Measurements from ENCODE around the gene LYSMD2. TPM values are rescaled to one million over a fixed set of nuclear protein-coding genes. Genes with fewer than 3 reads are reported as not detected.
A peak's percentile ranks its signal among the peaks of the same experiment; 100 is the strongest.

Gene LYSMD2
- total and polyA plus RNA-seq, 2 of the 8 experiments (the other 6 are each of a cell fraction or from before 2014, with no cell fraction given), result 2.2 to 2.7 TPM

GRCh38 chr15:51736069-51736468 lies 1.4 kb downstream of the LYSMD2 start:
- Histone ChIP-seq H2BK20ac (ENCODE audit: low read length) (no peak overlapping the region), H4K91ac (replicated peaks; ENCODE audit: insufficient read length, low read length) (no peak overlapping the region), H3K4ac (replicated peaks; ENCODE audit: insufficient read length, low read depth, low read length) (no peak overlapping the region), H3K79me2 (ENCODE audit: control insufficient read depth in 1 of 2, insufficient read depth in 2 of 2, low read length in 2 of 2) (no peaks in the 10 kb centered on the region), H2BK120ac (replicated peaks; ENCODE audit: low read depth, low read length) (no peak overlapping the region), H2BK12ac (ENCODE audit: low read depth, low read length) (no peak overlapping the region), H3K27me3 (replicated peaks in 1 of 4; ENCODE audit: control insufficient read depth in 3 of 4, extremely low read depth in 1 of 4, insufficient read depth in 3 of 4, low read length in 3 of 4) (peaks cover 6 to 32% (median 19%) of the 10 kb centered on the region in 4 experiments), H2AK5ac (ENCODE audit: low read depth, low read length) (no peak overlapping the region), H3K14ac (ENCODE audit: insufficient read length) (no peak overlapping the region), H3K9me3 (ENCODE audit: insufficient read depth in 2 of 2, low read depth in 1 of 2, low read length in 1 of 2) (no peaks in the 10 kb centered on the region), H2BK15ac (ENCODE audit: low read length) (no peak overlapping the region), H3K23me2 (ENCODE audit: low read depth, low read length) (peaks cover 8% of the 10 kb centered on the region), H4K8ac (ENCODE audit: extremely low read depth, insufficient read depth, low read length) (no peak overlapping the region), H2BK5ac (ENCODE audit: low read depth, low read length) (no peak overlapping the region), H2AFZ (ENCODE audit: low read length) (no peak overlapping the region), H3K9ac (replicated peaks in 1 of 4; ENCODE audit: extremely low read depth in 1 of 4, low read depth in 3 of 4, low read length in 3 of 4) (no peak overlapping the region), H3K18ac (ENCODE audit: extremely low read depth, low read length) (no peak overlapping the region), H3K4me1 (replicated peaks in 1 of 4; ENCODE audit: control insufficient read depth in 3 of 4, insufficient read depth in 4 of 4, low read length in 3 of 4) (peaks cover 0 to 4% (median 0%) of the 10 kb centered on the region in 4 experiments; a peak in 1 of 7 replicates), H3K79me1 (ENCODE audit: low read depth, low read length) (no peaks in the 10 kb centered on the region), H3K4me2 (ENCODE audit: insufficient read depth in 1 of 2, low read depth in 2 of 2, low read length in 2 of 2) (peak overlapping the region in 1 of 2 experiments; percentile 75; a peak in 1 of 4 replicates), H3K36me3 (ENCODE audit: control insufficient read depth in 2 of 4, insufficient read depth in 4 of 4, low read length in 3 of 4) (no peaks in the 10 kb centered on the region), H4K20me1 (replicated peaks in 1 of 2; ENCODE audit: control insufficient read depth in 1 of 2, insufficient read depth in 2 of 2, low read length in 2 of 2) (peaks cover 1% of the 10 kb centered on the region in 2 experiments), H3K27ac (ENCODE audit: low read depth, low read length) (no peak overlapping the region), H3K56ac (replicated peaks; ENCODE audit: insufficient read length, low read depth, low read length) (no peak overlapping the region), H3K23ac (ENCODE audit: insufficient read length) (no peak overlapping the region), H4K5ac (ENCODE audit: insufficient read length, low read depth, low read length) (no peak overlapping the region), H3K4me3 (ENCODE audit: extremely low read depth in 1 of 4, insufficient read depth in 2 of 4, low read depth in 3 of 4, low read length in 4 of 4) (no peak overlapping the region)
- ChIA-PET POLR2A (ENCODE audit: partially characterized antibody) (interaction anchor here (0.9 to 2.6 kb wide), 3 partner anchors 11 to 61 kb away, joined by 3 to 7 read pairs (median 3); partner anchors contain the start of gene TMOD2), CTCF (ENCODE audit: partially characterized antibody) (interaction anchor here (0.6 to 4.5 kb wide), 9 partner anchors 16 to 282 kb away, joined by 3 to 22 read pairs (median 3); no protein-coding TSS in a partner anchor)
- DNase-seq (ENCODE audit: low read depth in 1 of 2, low spot score in 2 of 2) (no peak), FAIRE-seq (no peak)
- WGBS, 2 experiments (ENCODE audit: extremely low coverage in 1 of 2, insufficient coverage in 1 of 2, insufficient read length in 1 of 2, insufficient replicate concordance in 2 of 2, low coverage in 1 of 2, low lambda C conversion rate in 2 of 2, missing lambda C conversion rate in 1 of 2), result 85% methylated on average over 3 of the region's 3 CpGs; no CpG with 5 or more reads in 1 of the 2 experiments
- TF ChIP-seq RAD21 (IDR thresholded peaks at IDR 0.05 in 1 of 2, conservative IDR thresholded peaks at IDR 0.05 in 1 of 2; ENCODE audit: low read depth in 2 of 2, low read length in 2 of 2) (no peak), TAF1 (IDR thresholded peaks at IDR 0.05; ENCODE audit: low read depth, low read length) (no peak), SAP30 (IDR thresholded peaks at IDR 0.05; ENCODE audit: insufficient read depth, insufficient replicate concordance, low read length) (no peak), ATF2 (IDR thresholded peaks at IDR 0.05; ENCODE audit: low read length) (no peak), TEAD4 (IDR thresholded peaks at IDR 0.05; ENCODE audit: low read depth, low read length) (no peak), RXRA (IDR thresholded peaks at IDR 0.05; ENCODE audit: insufficient read depth, low read depth, low read length) (no peak), MAX (IDR thresholded peaks at IDR 0.05) (no peak), ZNF274 (IDR thresholded peaks at IDR 0.05; ENCODE audit: borderline replicate concordance, extremely low read depth, low read length) (no peak), HDAC2 (IDR thresholded peaks at IDR 0.05; ENCODE audit: borderline replicate concordance in 1 of 2, low read depth in 2 of 2, low read length in 2 of 2) (no peak), E2F6 (IDR thresholded peaks at IDR 0.05) (no peak)

Measured in H1 (cell line).